DOHH2 (cell line): ENCODE results near the gene MON1B.

Experiments
- H3F3A ChIP-seq: fragments of 200-600 bp; sonication (generic), shearing (Covaris generic); 2 replicates; pipeline ENCODE4 v1.6.0; 2016; ENCODE audit warnings: antibody characterized with exemption, mild to moderate bottlenecking; ENCODE audit not compliant: control insufficient read depth, insufficient read depth
- H3K27ac ChIP-seq: fragments of 200-600 bp; sonication (generic); 2 replicates; pipeline ENCODE4 v1.5.1; 2014; ENCODE audit warnings: low read depth, mild to moderate bottlenecking, low read length, moderate library complexity
- H3K27me3 ChIP-seq: fragments of 200-600 bp; sonication (generic); 2 replicates; pipeline ENCODE4 v1.6.1; 2014; ENCODE audit warnings: mild to moderate bottlenecking, low read length, mixed read lengths; ENCODE audit not compliant: control insufficient read depth
- H3K36me3 ChIP-seq: fragments of 200-600 bp; sonication (generic); 2 replicates; pipeline ENCODE4 v1.6.1; 2014; ENCODE audit warnings: mild to moderate bottlenecking, low read length, moderate library complexity, mixed read lengths; ENCODE audit not compliant: control insufficient read depth
- H3K4me1 ChIP-seq: fragments of 200-600 bp; sonication (generic); 2 replicates; pipeline ENCODE4 v1.6.1; 2014; ENCODE audit warnings: mild to moderate bottlenecking, low read length, mixed read lengths; ENCODE audit not compliant: control insufficient read depth
- H3K4me2 ChIP-seq: fragments of 200-600 bp; sonication (generic); 2 replicates; pipeline ENCODE4 v1.6.0; 2014; ENCODE audit warnings: mild to moderate bottlenecking, low read length, moderate library complexity
- H3K4me3 ChIP-seq: fragments of 200-600 bp; sonication (generic); 2 replicates; pipeline ENCODE4 v1.5.1; 2014; ENCODE audit warnings: mild to moderate bottlenecking, low read length, mixed read lengths
- H3K79me2 ChIP-seq: fragments of 200-600 bp; sonication (generic); 2 replicates; pipeline ENCODE4 v1.6.1; 2014; ENCODE audit warnings: mild to moderate bottlenecking, low read length, mixed read lengths; ENCODE audit not compliant: control insufficient read depth
- H3K9me2 ChIP-seq: fragments of 200-600 bp; sonication (generic); replicated peaks from 2 replicates; pipeline ENCODE4 v1.6.1; 2014; ENCODE audit warnings: mild to moderate bottlenecking, low read length, mixed read lengths; ENCODE audit not compliant: control insufficient read depth
- H3K9me3 ChIP-seq: fragments of 200-600 bp; sonication (generic); 2 replicates; pipeline ENCODE4 v1.6.1; 2014; ENCODE audit warnings: antibody characterized with exemption, low read length, mixed read lengths; ENCODE audit not compliant: control insufficient read depth, insufficient read depth
- H4K20me1 ChIP-seq: fragments of 200-600 bp; sonication (generic); 2 replicates; pipeline ENCODE4 v1.6.0; 2014; ENCODE audit warnings: low read depth, mild to moderate bottlenecking, antibody characterized with exemption, low read length, moderate library complexity; ENCODE audit not compliant: control insufficient read depth, insufficient read depth
- EZH2phosphoT487 ChIP-seq: fragments of 200-600 bp; sonication (generic); IDR thresholded peaks from 2 replicates; pipeline ENCODE4 v1.6.1; 2017; ENCODE audit warnings: borderline replicate concordance, mild to moderate bottlenecking, antibody characterized with exemption, low read length, moderate library complexity, mixed read lengths
- TF ChIP-seq, protein P1 (sequence below): fragments of 200-600 bp; sonication (generic); IDR thresholded peaks from one replicate; pipeline ENCODE4 v1.5.1; 2014; ENCODE audit warnings: antibody characterized with exemption, mild to moderate bottlenecking, low read depth, low read length; ENCODE audit not compliant: poor library complexity, severe bottlenecking

MON1B gene

GRCh38 chr16:77225182-77225581 is 34.2 kb downstream of the MON1B start:
- Histone ChIP-seq H3K4me3 (no peak overlapping the region), H3K9me3 (no peaks in the 10 kb centered on the region), H3K36me3 (no peaks in the 10 kb centered on the region), H3K27me3 (peaks cover 12% of the 10 kb centered on the region), H3F3A (no peaks in the 10 kb centered on the region), H4K20me1 (no peaks in the 10 kb centered on the region), H3K27ac (no peak overlapping the region), H3K79me2 (no peaks in the 10 kb centered on the region), H3K9me2 (no peaks in the 10 kb centered on the region), H3K4me1 (no peaks in the 10 kb centered on the region), H3K4me2 (no peak overlapping the region)
- TF ChIP-seq EZH2phosphoT487: no peak
- TF ChIP-seq, protein P1, sequence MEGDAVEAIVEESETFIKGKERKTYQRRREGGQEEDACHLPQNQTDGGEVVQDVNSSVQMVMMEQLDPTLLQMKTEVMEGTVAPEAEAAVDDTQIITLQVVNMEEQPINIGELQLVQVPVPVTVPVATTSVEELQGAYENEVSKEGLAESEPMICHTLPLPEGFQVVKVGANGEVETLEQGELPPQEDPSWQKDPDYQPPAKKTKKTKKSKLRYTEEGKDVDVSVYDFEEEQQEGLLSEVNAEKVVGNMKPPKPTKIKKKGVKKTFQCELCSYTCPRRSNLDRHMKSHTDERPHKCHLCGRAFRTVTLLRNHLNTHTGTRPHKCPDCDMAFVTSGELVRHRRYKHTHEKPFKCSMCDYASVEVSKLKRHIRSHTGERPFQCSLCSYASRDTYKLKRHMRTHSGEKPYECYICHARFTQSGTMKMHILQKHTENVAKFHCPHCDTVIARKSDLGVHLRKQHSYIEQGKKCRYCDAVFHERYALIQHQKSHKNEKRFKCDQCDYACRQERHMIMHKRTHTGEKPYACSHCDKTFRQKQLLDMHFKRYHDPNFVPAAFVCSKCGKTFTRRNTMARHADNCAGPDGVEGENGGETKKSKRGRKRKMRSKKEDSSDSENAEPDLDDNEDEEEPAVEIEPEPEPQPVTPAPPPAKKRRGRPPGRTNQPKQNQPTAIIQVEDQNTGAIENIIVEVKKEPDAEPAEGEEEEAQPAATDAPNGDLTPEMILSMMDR: no peak

- TF ChIP-seq EZH2phosphoT487: no peak
- TF ChIP-seq, protein P1: no peak
- Histone ChIP-seq H3K4me2 (no peak overlapping the region), H3F3A (no peaks in the 10 kb centered on the region), H3K9me2 (no peaks in the 10 kb centered on the region), H3K27ac (no peak overlapping the region), H3K4me1 (no peaks in the 10 kb centered on the region), H3K36me3 (no peaks in the 10 kb centered on the region), H3K4me3 (no peak overlapping the region), H3K9me3 (no peaks in the 10 kb centered on the region), H4K20me1 (no peaks in the 10 kb centered on the region), H3K79me2 (no peaks in the 10 kb centered on the region), H3K27me3 (peaks cover 12% of the 10 kb centered on the region)
Observed at GRCh38 chr16:77227745-77228144, 36.8 kb downstream of the MON1B start.

- TF ChIP-seq EZH2phosphoT487: no peak
- TF ChIP-seq, protein P1: no peak
- no peaks in the 10 kb centered on the region for H3F3A ChIP-seq
- H4K20me1 ChIP-seq: no peaks in the 10 kb centered on the region
Observed at GRCh38 chr16:77231047-77231446, 40.1 kb downstream of the MON1B start.

GRCh38 chr16:77233799-77234519 is 43.0 kb downstream of the MON1B start:
- H3K27ac ChIP-seq: no peak overlapping the region
- TF ChIP-seq, protein P1: no peak
- no peak for TF ChIP-seq EZH2phosphoT487
- H3K4me1 ChIP-seq: no peaks in the 10 kb centered on the region
- no peaks in the 10 kb centered on the region for H3K36me3 ChIP-seq
- H3K4me3 ChIP-seq: no peak overlapping the region
- H4K20me1 ChIP-seq: no peaks in the 10 kb centered on the region
- H3K27me3 ChIP-seq: peaks cover 11% of the 10 kb centered on the region
- H3F3A ChIP-seq: no peaks in the 10 kb centered on the region
- H3K9me2 ChIP-seq: no peaks in the 10 kb centered on the region
- H3K79me2 ChIP-seq: no peaks in the 10 kb centered on the region
- no peaks in the 10 kb centered on the region for H3K9me3 ChIP-seq
- no peak overlapping the region for H3K4me2 ChIP-seq

More at GRCh38 chr16:77231047-77231446, 40.1 kb downstream of the MON1B start:
- H3K4me1 ChIP-seq: no peaks in the 10 kb centered on the region
- H3K9me3 ChIP-seq: no peaks in the 10 kb centered on the region
- H3K4me3 ChIP-seq: no peak overlapping the region
- no peak overlapping the region for H3K4me2 ChIP-seq
- no peaks in the 10 kb centered on the region for H3K9me2 ChIP-seq
- H3K79me2 ChIP-seq: no peaks in the 10 kb centered on the region
- H3K27me3 ChIP-seq: peaks cover 16% of the 10 kb centered on the region
- H3K36me3 ChIP-seq: no peaks in the 10 kb centered on the region
- no peak overlapping the region for H3K27ac ChIP-seq
